Activated naive CD4-positive, alpha-beta T cell treated with anti-CD3 and anti-CD28 coated beads for 36 hours (primary cell): ENCODE data around the gene CFAP20DC. TPM values are rescaled to one million over a fixed set of nuclear protein-coding genes. Genes with fewer than 3 reads are reported as not detected.
"Not testable (repeated sequence)": the region's sequence is repeated elsewhere in the genome, so short reads cannot be mapped to it uniquely, and the experiment has no call there.

Experiments
- CTCF ChIA-PET: fragments of 350-600 bp; sonication (Branson Sonifier 250); formaldehyde crosslinking; loops from one replicate; lab custom pipeline; 2021; ENCODE audit warnings: antibody characterized with exemption; lab: Charles Lee
- DNase-seq: peaks from one replicate; pipeline ENCODE4 v3.0.0-alpha.2; 2020
- H3K27ac Mint-ChIP-seq: one replicate; pipeline ENCODE4 v1.8.0; 2021; ENCODE audit warnings: mild to moderate bottlenecking, mixed read lengths
- H3K27me3 Mint-ChIP-seq: one replicate; pipeline ENCODE4 v1.8.0; 2021; ENCODE audit warnings: low read depth, mixed read lengths
- H3K36me3 Mint-ChIP-seq: one replicate; pipeline ENCODE4 v1.8.0; 2021; ENCODE audit warnings: low read depth, mixed read lengths
- H3K4me1 Mint-ChIP-seq: one replicate; pipeline ENCODE4 v1.8.0; 2021; ENCODE audit warnings: low read depth, mixed read lengths
- H3K4me3 Mint-ChIP-seq: one replicate; pipeline ENCODE4 v1.8.0; 2021; ENCODE audit warnings: mild to moderate bottlenecking, moderate library complexity, mixed read lengths
- H3K9me3 Mint-ChIP-seq: one replicate; pipeline ENCODE4 v1.8.0; 2021; ENCODE audit warnings: mixed read lengths
- intact Hi-C: fragments of 100-400 bp; cut with micrococcal nuclease; formaldehyde crosslinking; loops from one replicate; pipeline ENCODE4 v1.15.1; 2023
- total RNA-seq, 2 experiments: library from RNA; stranded (reverse); gene quantifications; one replicate each; pipeline ENCODE4 v1.2.3, GENCODE V29; 2021

Gene CFAP20DC
- total RNA-seq, 2 experiments from 2014 or later = 2.4 to 2.7 TPM

GRCh38 chr3:58708983-58709382 is 340.8 kb downstream of the CFAP20DC start:
- H3K27me3 Mint-ChIP-seq = not testable (repeated sequence)

GRCh38 chr3:58708116-58708791 is 341.6 kb downstream of the CFAP20DC start:
- intact Hi-C loops = no loop called here
- no peaks in the 10 kb centered on the region for H3K4me1 Mint-ChIP-seq
- no peaks in the 10 kb centered on the region for H3K9me3 Mint-ChIP-seq
- CTCF ChIA-PET = no interaction called here
- DNase-seq = no peak
- H3K36me3 Mint-ChIP-seq = no peaks in the 10 kb centered on the region
- no peak overlapping the region for H3K4me3 Mint-ChIP-seq
- no peak overlapping the region for H3K27ac Mint-ChIP-seq
- H3K27me3 Mint-ChIP-seq = no peaks in the 10 kb centered on the region

More at GRCh38 chr3:58708983-58709382, 340.8 kb downstream of the CFAP20DC start:
- intact Hi-C loops, DNase-seq, H3K27ac Mint-ChIP-seq, H3K9me3 Mint-ChIP-seq, H3K4me3 Mint-ChIP-seq, CTCF ChIA-PET, H3K4me1 Mint-ChIP-seq, H3K36me3 Mint-ChIP-seq: not testable (repeated sequence)

DNA sequence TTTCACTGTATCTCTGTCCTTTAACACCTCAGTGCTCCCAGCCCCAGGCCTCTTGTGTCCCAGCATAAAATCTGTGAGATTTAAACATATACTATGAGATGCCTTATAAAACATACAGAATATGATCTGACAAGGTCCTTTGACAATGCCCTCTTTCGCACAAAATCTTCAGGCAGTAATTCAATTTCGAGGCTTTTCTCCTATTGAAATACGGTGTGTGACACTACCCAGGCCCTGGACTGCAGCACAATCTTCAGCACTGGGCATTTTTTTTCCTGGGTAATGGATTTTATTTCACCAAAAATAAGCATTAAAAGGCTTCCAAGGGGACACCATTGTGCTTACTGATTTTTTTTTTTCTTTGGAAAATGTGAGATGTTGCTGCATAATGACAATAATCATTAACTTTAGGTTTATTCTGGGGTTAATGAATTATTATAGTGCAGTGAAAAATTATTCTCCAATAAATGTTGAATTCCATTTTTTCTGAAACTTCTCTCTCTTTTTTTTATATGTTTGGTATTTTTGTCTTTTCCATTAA is 342.4 kb downstream of the CFAP20DC start:
- no peak overlapping the region for H3K4me3 Mint-ChIP-seq
- H3K27me3 Mint-ChIP-seq = no peaks in the 10 kb centered on the region
- DNase-seq = no peak
- CTCF ChIA-PET = no interaction called here
- H3K27ac Mint-ChIP-seq = no peak overlapping the region
- no peaks in the 10 kb centered on the region for H3K4me1 Mint-ChIP-seq
- no peaks in the 10 kb centered on the region for H3K36me3 Mint-ChIP-seq
- intact Hi-C loops = no loop called here
- H3K9me3 Mint-ChIP-seq = no peaks in the 10 kb centered on the region

GRCh38 chr3:58706395-58707167 is 343.2 kb downstream of the CFAP20DC start:
- CTCF ChIA-PET = no interaction called here
- DNase-seq = no peak
- no peaks in the 10 kb centered on the region for H3K36me3 Mint-ChIP-seq
- H3K27me3 Mint-ChIP-seq = no peaks in the 10 kb centered on the region
- H3K4me3 Mint-ChIP-seq = no peak overlapping the region
- H3K27ac Mint-ChIP-seq = no peak overlapping the region
- no peaks in the 10 kb centered on the region for H3K4me1 Mint-ChIP-seq
- intact Hi-C loops = no loop called here
- H3K9me3 Mint-ChIP-seq = no peaks in the 10 kb centered on the region

- CTCF ChIA-PET = interaction anchor here (0.6 kb wide), 1 partner anchor 1814 kb away, joined by 3 read pairs; no protein-coding TSS in a partner anchor
- no peaks in the 10 kb centered on the region for H3K36me3 Mint-ChIP-seq
- peaks cover 2% of the 10 kb centered on the region for H3K27me3 Mint-ChIP-seq
- DNase-seq = no peak
- no peak overlapping the region for H3K4me3 Mint-ChIP-seq
- no peak overlapping the region for H3K27ac Mint-ChIP-seq
- no peaks in the 10 kb centered on the region for H3K9me3 Mint-ChIP-seq
- intact Hi-C loops = no loop called here
- no peaks in the 10 kb centered on the region for H3K4me1 Mint-ChIP-seq
Observed at GRCh38 chr3:58704745-58705144, 345.1 kb downstream of the CFAP20DC start.

DNA sequence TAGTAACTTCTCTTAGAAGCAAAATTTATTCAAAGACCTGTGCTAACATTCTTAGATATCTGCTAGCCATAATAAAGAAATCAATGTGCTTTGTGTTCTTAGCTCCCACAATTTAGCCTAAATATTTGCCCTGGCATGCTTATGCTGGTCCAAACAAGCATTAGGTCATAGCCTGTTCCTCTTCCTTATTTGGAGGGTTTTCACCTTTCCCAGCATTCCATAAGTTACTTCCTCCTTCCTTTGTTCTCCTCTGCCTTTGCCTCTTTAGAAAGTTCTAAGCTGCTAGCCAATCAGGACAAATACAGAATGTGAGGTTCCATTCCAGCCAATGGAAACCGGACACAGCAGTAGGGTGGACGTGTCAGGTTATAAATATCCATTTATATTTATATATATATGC is 345.5 kb downstream of the CFAP20DC start:
- H3K4me1 Mint-ChIP-seq = not testable (repeated sequence)

GRCh38 chr3:58698246-58698645 is 351.6 kb downstream of the CFAP20DC start:
- H3K9me3 Mint-ChIP-seq = peaks cover 1% of the 10 kb centered on the region
- no peak overlapping the region for H3K27ac Mint-ChIP-seq
- intact Hi-C loops = no loop called here
- no peaks in the 10 kb centered on the region for H3K36me3 Mint-ChIP-seq
- peaks cover 19% of the 10 kb centered on the region for H3K27me3 Mint-ChIP-seq
- no peak for DNase-seq
- no peak overlapping the region for H3K4me3 Mint-ChIP-seq
- H3K4me1 Mint-ChIP-seq = no peaks in the 10 kb centered on the region
- CTCF ChIA-PET = no interaction called here

More for the DNA sequence above, 345.5 kb downstream of the CFAP20DC start:
- DNase-seq, H3K27ac Mint-ChIP-seq, H3K36me3 Mint-ChIP-seq, H3K4me3 Mint-ChIP-seq, H3K9me3 Mint-ChIP-seq, intact Hi-C loops, H3K27me3 Mint-ChIP-seq: not testable (repeated sequence)
- CTCF ChIA-PET = interaction anchor here (0.6 kb wide), 1 partner anchor 1814 kb away, joined by 3 read pairs; no protein-coding TSS in a partner anchor

GRCh38 chr3:58697561-58697960 is 352.3 kb downstream of the CFAP20DC start:
- Mint-ChIP-seq H3K27me3 (peaks cover 19% of the 10 kb centered on the region), H3K9me3 (peaks cover 1% of the 10 kb centered on the region), H3K4me3 (no peak overlapping the region), H3K4me1 (no peaks in the 10 kb centered on the region), H3K27ac (no peak overlapping the region), H3K36me3 (no peaks in the 10 kb centered on the region)
- CTCF ChIA-PET = interaction anchor here (1.8 kb wide), 1 partner anchor 129 kb away, joined by 4 read pairs; no protein-coding TSS in a partner anchor
- intact Hi-C loops = no loop called here
- DNase-seq = no peak

DNA sequence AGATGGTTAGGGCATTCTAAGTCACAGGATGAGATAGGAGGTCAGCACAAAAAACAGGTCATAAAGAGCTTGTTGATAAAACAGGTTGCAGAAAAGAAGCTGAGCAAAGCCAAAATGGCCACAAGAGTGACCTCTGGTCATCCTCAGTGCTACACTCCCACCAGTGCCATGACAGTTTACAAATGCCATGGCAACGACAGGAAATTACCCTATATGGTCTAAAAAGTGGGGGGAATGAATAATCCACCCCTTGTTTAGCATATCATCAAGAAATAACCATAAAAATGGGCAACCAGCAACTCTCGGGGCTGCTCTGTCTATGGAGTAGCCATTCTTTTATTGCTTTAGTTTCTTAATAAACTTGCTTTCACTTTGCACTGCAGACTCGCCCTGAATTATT is 353.0 kb downstream of the CFAP20DC start:
- peaks cover 19% of the 10 kb centered on the region for H3K27me3 Mint-ChIP-seq
- H3K4me1 Mint-ChIP-seq, H3K27ac Mint-ChIP-seq, intact Hi-C loops, DNase-seq, H3K9me3 Mint-ChIP-seq, H3K4me3 Mint-ChIP-seq, H3K36me3 Mint-ChIP-seq: not testable (repeated sequence)
- CTCF ChIA-PET = interaction anchor here (0.6 to 1.8 kb wide), 2 partner anchors 128 to 294 kb away, joined by 3 to 4 read pairs; no protein-coding TSS in a partner anchor

GRCh38 chr3:58696093-58696492 is 353.7 kb downstream of the CFAP20DC start:
- intact Hi-C loops = no loop called here
- Mint-ChIP-seq H3K4me1 (no peaks in the 10 kb centered on the region), H3K4me3 (no peak overlapping the region), H3K27ac (no peak overlapping the region), H3K27me3 (peaks cover 17% of the 10 kb centered on the region), H3K36me3 (peaks cover 2% of the 10 kb centered on the region), H3K9me3 (peaks cover 8% of the 10 kb centered on the region)
- CTCF ChIA-PET = interaction anchor here (1.8 kb wide), 1 partner anchor 128 kb away, joined by 4 read pairs; no protein-coding TSS in a partner anchor
- no peak for DNase-seq

GRCh38 chr3:58695284-58695683 is 354.5 kb downstream of the CFAP20DC start:
- intact Hi-C loops, H3K9me3 Mint-ChIP-seq, DNase-seq: not testable (repeated sequence)

More at GRCh38 chr3:58695284-58695683, 354.5 kb downstream of the CFAP20DC start:
- H3K4me1 Mint-ChIP-seq, H3K4me3 Mint-ChIP-seq, H3K36me3 Mint-ChIP-seq, CTCF ChIA-PET, H3K27ac Mint-ChIP-seq: not testable (repeated sequence)
- H3K27me3 Mint-ChIP-seq = peaks cover 17% of the 10 kb centered on the region
